22Rv1 (cell line): ENCODE results near the gene RBCK1.
"Not testable (repeated sequence)": the region's sequence is repeated elsewhere in the genome, so short reads cannot be mapped to it uniquely, and the experiment has no call there.

ENCODE experiments used
- ZFX ChIP-seq: fragments of 450-650 bp; IDR thresholded peaks from 2 replicates; pipeline ENCODE4 v1.6.1; 2017; ENCODE audit warnings: antibody characterized with exemption, borderline replicate concordance
- TF ChIP-seq, protein P1 (sequence below): fragments of 450-650 bp; IDR thresholded peaks from 2 replicates; pipeline ENCODE4 v1.5.1; 2017; ENCODE audit warnings: mild to moderate bottlenecking

DNA sequence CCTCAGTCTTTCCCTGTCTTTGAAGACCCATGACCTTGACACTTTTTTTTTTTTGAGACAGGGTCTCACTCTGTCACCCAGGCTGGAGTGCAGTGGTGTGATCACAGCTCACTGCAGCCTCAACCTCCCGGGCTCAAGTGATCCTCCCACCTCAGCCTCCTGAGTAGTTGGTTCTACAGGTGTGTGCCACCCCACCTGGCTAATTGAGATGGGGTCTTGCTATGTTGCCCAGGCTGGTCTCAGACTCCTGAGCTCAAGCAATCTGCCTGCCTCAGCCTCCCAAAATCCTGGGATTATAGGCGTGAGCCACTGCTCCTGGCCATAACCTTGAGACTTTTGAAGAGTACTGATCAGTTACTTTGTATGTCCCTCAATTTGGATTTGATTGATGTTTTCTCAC lies 14.8 kb upstream of the RBCK1 start:
- TF ChIP-seq, protein P1, sequence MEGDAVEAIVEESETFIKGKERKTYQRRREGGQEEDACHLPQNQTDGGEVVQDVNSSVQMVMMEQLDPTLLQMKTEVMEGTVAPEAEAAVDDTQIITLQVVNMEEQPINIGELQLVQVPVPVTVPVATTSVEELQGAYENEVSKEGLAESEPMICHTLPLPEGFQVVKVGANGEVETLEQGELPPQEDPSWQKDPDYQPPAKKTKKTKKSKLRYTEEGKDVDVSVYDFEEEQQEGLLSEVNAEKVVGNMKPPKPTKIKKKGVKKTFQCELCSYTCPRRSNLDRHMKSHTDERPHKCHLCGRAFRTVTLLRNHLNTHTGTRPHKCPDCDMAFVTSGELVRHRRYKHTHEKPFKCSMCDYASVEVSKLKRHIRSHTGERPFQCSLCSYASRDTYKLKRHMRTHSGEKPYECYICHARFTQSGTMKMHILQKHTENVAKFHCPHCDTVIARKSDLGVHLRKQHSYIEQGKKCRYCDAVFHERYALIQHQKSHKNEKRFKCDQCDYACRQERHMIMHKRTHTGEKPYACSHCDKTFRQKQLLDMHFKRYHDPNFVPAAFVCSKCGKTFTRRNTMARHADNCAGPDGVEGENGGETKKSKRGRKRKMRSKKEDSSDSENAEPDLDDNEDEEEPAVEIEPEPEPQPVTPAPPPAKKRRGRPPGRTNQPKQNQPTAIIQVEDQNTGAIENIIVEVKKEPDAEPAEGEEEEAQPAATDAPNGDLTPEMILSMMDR = not testable (repeated sequence)
- TF ChIP-seq ZFX = not testable (repeated sequence)
